Amniotic stem cell (primary cell): ENCODE results near the gene UNG.

Experiments used
- DNase-seq: peaks from one replicate; lab custom pipeline; 2025; lab: John Stamatoyannopoulos, UW

The UNG gene

DNA sequence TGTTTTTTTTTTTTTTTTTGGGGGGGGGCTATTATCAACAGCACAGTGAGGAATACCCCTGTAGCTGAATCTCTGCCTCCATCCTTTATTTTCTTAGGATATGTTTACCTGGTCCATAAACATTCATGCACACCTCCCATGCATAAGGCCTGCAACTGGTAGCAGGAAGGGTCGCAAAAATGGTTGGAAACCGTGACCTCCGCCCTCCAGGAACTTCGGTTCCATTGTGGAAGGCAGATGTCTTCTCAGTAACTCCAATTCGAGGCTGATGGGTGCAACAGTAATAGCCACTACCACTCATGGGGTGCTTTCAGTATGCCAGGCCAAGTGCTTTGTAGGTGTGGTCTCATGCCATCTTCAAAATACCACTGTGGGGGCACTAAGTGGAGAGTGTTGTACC is 59.2 kb downstream of the UNG start:
- no peak for DNase-seq

DNA sequence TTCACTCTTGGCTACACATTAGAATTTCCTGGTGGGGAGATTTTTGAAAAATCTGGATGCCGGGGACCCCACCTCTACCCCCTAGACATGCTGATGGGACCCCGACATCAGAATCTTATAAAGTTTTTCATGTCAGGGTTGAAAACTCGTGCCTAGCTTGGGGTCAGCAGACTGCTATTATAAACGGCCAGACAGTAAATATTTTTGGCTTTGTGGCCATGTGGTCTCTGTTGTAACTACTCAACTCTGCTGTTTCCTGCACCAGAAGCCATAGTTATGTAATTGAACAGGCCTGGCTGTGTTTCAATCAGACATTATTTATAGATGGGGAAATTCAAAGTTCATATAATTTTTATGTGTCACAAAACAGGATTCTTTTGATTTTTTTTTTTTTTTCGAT is 60.6 kb downstream of the UNG start:
- DNase-seq: no peak

DNA sequence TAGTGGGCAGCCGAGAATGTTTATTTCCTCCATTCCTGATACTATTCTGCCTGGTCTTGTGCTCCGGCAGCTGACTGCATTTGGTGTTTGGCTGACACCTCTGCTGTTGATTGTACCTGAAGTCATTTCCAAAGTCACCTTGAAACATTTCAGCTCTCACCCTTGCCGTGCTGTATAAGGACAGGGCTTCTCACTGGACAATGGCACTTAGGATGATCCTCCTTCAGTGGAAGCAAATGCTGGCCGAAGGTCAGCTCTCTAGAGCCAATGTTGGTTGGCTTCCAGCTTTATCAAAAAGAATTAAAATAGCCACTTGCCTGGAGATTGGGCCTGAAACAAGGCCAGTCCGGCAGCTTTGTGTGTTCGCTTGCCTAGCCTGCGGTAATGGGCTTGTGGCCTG is 63.0 kb downstream of the UNG start:
- DNase-seq: no peak
